Measurements from ENCODE around the gene SIGLEC1. TPM values are rescaled to one million over a fixed set of nuclear protein-coding genes. Genes with fewer than 3 reads are reported as not detected.

SIGLEC1 gene
- total RNA-seq, 1 donor from 2014 or later = 0.04 TPM

DNA sequence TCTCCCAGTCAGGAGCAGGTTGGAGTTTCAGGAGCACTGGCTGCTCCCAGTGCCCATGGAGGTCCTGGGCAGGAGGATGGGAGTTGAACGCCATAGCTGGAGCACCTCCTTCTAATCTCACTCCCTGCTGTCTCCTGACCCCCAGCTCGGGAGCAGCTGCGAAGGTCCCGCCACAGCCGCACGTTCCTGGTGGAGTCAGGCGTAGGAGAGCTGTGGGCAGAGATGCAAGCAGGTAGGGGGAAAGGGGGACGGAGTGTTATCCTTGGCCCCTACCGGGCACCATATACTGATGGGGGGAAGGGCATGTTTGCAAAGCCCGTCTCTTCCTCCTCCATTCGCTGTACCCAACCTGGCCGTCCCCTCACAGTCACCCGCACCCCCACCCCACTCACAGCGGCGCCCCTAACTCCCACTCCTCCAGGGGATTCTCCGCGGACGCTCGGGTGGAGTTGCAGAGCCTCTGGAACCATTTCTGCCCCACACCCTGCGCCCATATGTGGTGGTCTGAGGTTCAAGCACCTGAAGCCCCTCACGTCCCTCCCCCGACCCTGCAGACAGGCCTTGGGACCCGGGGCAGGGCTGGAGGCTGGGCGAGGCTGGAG, 36.8 kb upstream of the SIGLEC1 start:
- peaks cover 4% of the 10 kb centered on the region for H3K4me1 Mint-ChIP-seq
- no peak for TF ChIP-seq CTCF (IDR thresholded peaks at IDR 0.05; ENCODE audit: unreplicated experiment)
- no peaks in the 10 kb centered on the region for H3K9me3 Mint-ChIP-seq
- H3K27ac Mint-ChIP-seq = no peak overlapping the region
- peaks cover 5% of the 10 kb centered on the region for H3K36me3 Mint-ChIP-seq
- DNase-seq (ENCODE audit: low spot score in 2 of 2, unreplicated experiment in 2 of 2) = no peak
- peaks cover 81% of the 10 kb centered on the region for H3K27me3 Mint-ChIP-seq (ENCODE audit: low read depth)
- H3K4me3 Mint-ChIP-seq = no peak overlapping the region

- Mint-ChIP-seq H3K4me1 (peaks cover 4% of the 10 kb centered on the region), H3K9me3 (no peaks in the 10 kb centered on the region), H3K36me3 (peaks cover 9% of the 10 kb centered on the region), H3K27ac (no peak overlapping the region), H3K27me3 (ENCODE audit: low read depth) (peaks cover 89% of the 10 kb centered on the region), H3K4me3 (no peak overlapping the region)
- no peak for TF ChIP-seq CTCF (IDR thresholded peaks at IDR 0.05; ENCODE audit: unreplicated experiment)
- no peak for DNase-seq (ENCODE audit: low spot score in 2 of 2, unreplicated experiment in 2 of 2)
Measured at GRCh38 chr20:3748073-3748472, 35.7 kb upstream of the SIGLEC1 start.

DNA sequence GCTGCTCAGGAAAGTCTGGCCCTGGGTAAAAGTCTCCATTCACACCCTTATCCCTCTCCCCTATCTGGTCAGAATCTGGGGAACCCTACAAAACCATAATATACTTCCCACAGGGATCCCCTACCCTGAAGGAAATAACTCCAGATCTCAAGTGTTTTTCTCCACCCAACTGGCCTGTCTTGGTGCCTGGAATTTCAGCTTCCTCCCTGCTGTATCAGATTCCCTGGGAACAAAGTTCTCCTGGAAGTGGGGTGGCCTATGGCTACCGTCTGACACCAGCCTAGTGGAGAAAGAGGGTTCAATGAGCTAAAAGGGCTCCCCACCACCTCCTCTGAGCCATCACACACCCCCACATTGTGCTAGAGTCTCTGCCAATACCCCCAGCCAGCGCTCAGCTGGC, 35.1 kb upstream of the SIGLEC1 start:
- no peak overlapping the region for H3K27ac Mint-ChIP-seq
- DNase-seq (ENCODE audit: low spot score in 2 of 2, unreplicated experiment in 2 of 2) = no peak
- no peak overlapping the region for H3K4me3 Mint-ChIP-seq
- peaks cover 4% of the 10 kb centered on the region for H3K4me1 Mint-ChIP-seq
- no peaks in the 10 kb centered on the region for H3K9me3 Mint-ChIP-seq
- peaks cover 83% of the 10 kb centered on the region for H3K27me3 Mint-ChIP-seq (ENCODE audit: low read depth)
- H3K36me3 Mint-ChIP-seq = peaks cover 9% of the 10 kb centered on the region
- no peak for TF ChIP-seq CTCF (IDR thresholded peaks at IDR 0.05; ENCODE audit: unreplicated experiment)

DNA sequence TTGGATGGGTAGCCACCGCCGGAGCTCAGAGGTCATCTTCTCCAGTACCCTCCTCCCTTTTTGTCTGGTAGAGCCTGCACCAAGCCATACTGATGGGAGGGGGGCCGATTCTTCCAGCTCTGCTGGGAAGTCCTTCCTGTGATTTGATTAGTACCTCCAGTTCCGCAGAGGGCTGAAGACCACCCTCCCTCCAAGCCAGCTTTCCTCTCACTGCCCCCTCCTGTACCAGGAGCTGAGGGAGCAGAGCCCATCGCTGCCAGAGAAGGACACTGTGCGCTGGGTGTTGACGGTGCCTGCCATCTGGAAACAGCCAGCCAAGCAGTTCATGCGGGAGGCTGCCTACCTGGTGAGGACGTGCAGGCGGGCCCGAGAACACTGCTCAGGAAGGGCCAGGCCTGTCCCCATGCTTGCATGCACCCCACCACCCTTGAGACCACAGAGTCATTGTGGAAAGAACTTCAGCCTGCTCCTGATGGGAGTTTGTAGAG, 33.3 kb upstream of the SIGLEC1 start:
- Mint-ChIP-seq H3K27ac (no peak overlapping the region), H3K4me1 (peaks cover 4% of the 10 kb centered on the region), H3K36me3 (peaks cover 9% of the 10 kb centered on the region), H3K27me3 (ENCODE audit: low read depth) (peaks cover 72% of the 10 kb centered on the region), H3K4me3 (no peak overlapping the region), H3K9me3 (no peaks in the 10 kb centered on the region)
- no peak for DNase-seq (ENCODE audit: low spot score in 2 of 2, unreplicated experiment in 2 of 2)
- no peak for TF ChIP-seq CTCF (IDR thresholded peaks at IDR 0.05; ENCODE audit: unreplicated experiment)

- Mint-ChIP-seq H3K9me3 (no peaks in the 10 kb centered on the region), H3K4me3 (peak overlapping the region; percentile 53), H3K27me3 (ENCODE audit: low read depth) (peaks cover 65% of the 10 kb centered on the region), H3K36me3 (peaks cover 9% of the 10 kb centered on the region), H3K27ac (no peak overlapping the region), H3K4me1 (peaks cover 9% of the 10 kb centered on the region)
- peak in 1 of 2 experiments; percentile 60 for DNase-seq (ENCODE audit: low spot score in 2 of 2, unreplicated experiment in 2 of 2)
- no peak for TF ChIP-seq CTCF (IDR thresholded peaks at IDR 0.05; ENCODE audit: unreplicated experiment)
Measured at GRCh38 chr20:3744806-3745685, 32.6 kb upstream of the SIGLEC1 start.

All from mesothelial cell of epicardium (in vitro differentiated cells).